ENCODE measurements around the gene NEO1.
A peak's percentile ranks its signal among the peaks of the same experiment; 100 is the strongest.

The NEO1 gene

GRCh38 chr15:73227433-73228056 lies 175.3 kb downstream of the NEO1 start:
- no peak for DNase-seq

GRCh38 chr15:73228128-73228646 lies 175.9 kb downstream of the NEO1 start:
- no peak for DNase-seq

- no peak for DNase-seq
These were observed 179.6 kb downstream of the NEO1 start for GRCh38 chr15:73231661-73232419.

GRCh38 chr15:73232776-73233175 lies 180.5 kb downstream of the NEO1 start:
- DNase-seq, result no peak

- no peak for DNase-seq
These were observed 181.4 kb downstream of the NEO1 start for GRCh38 chr15:73233623-73234022.

GRCh38 chr15:73237910-73238309 lies 185.6 kb downstream of the NEO1 start:
- DNase-seq, result no peak

- no peak for DNase-seq
These were observed 187.4 kb downstream of the NEO1 start for GRCh38 chr15:73239564-73240215.

- peak; percentile 72 for DNase-seq
These were observed 188.7 kb downstream of the NEO1 start for GRCh38 chr15:73240866-73241499.

- DNase-seq, result no peak
These were observed 192.1 kb downstream of the NEO1 start for GRCh38 chr15:73244333-73244732.

GRCh38 chr15:73246439-73246838 lies 194.2 kb downstream of the NEO1 start:
- DNase-seq, result no peak

GRCh38 chr15:73246898-73247297 lies 194.6 kb downstream of the NEO1 start:
- DNase-seq, result no peak

- DNase-seq, result no peak
These were observed 195.1 kb downstream of the NEO1 start for GRCh38 chr15:73247331-73247730.

GRCh38 chr15:73249499-73249898 lies 197.2 kb downstream of the NEO1 start:
- DNase-seq, result no peak

GRCh38 chr15:73254598-73254997 lies 202.3 kb downstream of the NEO1 start:
- no peak for DNase-seq

GRCh38 chr15:73258271-73259108 lies 206.2 kb downstream of the NEO1 start:
- no peak for DNase-seq

GRCh38 chr15:73264881-73265280 lies 212.6 kb downstream of the NEO1 start:
- no peak for DNase-seq

- peak; percentile 37 for DNase-seq
These were observed 213.4 kb downstream of the NEO1 start for GRCh38 chr15:73265536-73266153.

- no peak for DNase-seq
These were observed 216.2 kb downstream of the NEO1 start for GRCh38 chr15:73268457-73268856.

- no peak for DNase-seq
These were observed 218.3 kb downstream of the NEO1 start for GRCh38 chr15:73270366-73271097.

- peak; percentile 36 for DNase-seq
These were observed 221.1 kb downstream of the NEO1 start for GRCh38 chr15:73273181-73274002.
